ENCODE data around the gene ZNF491.
"Not testable (repeated sequence)": the region's sequence is repeated elsewhere in the genome, so short reads cannot be mapped to it uniquely, and the experiment has no call there.

The ZNF491 gene

GRCh38 chr19:11806354-11807098 is 8.2 kb downstream of the ZNF491 start:
- no peak for DNase-seq (ENCODE audit: low read depth)

DNA sequence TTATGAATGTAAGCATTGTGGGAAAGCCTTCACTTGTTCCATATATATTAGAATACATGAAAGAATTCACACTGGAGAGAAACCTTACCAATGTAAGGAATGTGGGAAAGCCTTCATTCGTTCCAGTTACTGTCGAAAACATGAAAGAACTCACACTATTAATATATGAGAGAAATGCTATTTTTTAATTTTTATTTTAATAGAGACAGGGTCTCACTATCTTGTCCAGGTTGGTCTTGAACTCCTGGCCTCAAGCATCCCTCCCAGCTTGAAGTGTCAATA is 8.7 kb downstream of the ZNF491 start:
- DNase-seq (ENCODE audit: low read depth) = no peak

GRCh38 chr19:11813703-11814028 is 15.3 kb downstream of the ZNF491 start:
- DNase-seq (ENCODE audit: low read depth) = no peak

DNA sequence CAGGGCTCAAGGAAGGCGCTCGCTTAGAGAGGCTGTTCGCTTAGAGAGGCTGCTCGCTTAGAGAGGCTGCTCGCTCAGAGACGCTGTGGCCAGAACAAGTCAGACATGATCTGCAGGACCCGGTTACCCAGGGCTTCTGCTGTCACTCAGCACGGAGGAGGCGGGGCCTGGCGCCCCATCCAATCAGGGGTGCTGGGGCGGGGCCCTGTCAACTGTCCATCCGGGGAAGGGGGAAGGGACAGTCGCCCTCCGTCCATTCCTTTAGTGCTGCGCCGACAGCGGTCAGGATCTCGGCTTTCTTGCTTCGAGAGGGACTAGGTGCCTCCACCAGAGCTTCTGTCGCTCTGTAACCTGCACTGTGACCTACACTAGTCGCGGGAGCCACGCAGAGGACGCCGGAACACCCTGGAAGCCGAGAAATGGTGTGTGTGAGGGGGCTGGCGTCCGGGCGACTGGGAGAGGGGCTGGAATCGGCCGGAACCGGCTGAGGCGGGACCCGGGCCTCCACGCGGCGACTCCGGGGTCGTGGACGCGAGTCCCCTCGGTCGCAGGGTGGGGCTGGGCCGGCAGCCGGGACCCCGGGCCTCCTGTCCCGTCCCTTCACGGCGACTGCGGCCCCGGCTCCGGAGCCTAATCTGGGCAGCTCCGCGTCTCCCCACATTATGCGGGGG is 15.8 kb downstream of the ZNF491 start, which contains the start of gene ZNF440:
TSS of gene ZNF440 (plus strand) at position 245 of the 671 bp plus-strand sequence. CDS start at position 420, 175 bp downstream.
- peak; percentile 94 for DNase-seq (ENCODE audit: low read depth)

DNA sequence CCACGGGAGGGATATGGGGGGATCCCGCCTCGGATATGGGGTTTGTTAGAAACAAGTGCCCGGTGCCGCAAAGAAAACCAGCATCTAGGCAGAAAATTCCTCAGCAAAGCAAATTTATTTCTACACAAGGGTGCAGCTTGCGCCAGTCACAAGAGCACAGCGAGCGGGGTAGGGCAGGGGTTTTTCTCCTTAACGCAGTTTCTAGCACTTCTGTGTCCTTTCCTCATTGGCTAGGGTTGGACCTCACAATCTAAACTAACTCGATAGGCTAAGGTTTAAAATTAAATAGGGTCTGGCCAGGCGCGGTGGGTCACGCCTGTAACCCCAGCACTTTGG is 16.3 kb downstream of the ZNF491 start:
- peak; percentile 33 for DNase-seq (ENCODE audit: low read depth)

- peak; percentile 51 for DNase-seq (ENCODE audit: low read depth)
Observed at GRCh38 chr19:11821474-11822109, 23.3 kb downstream of the ZNF491 start.

DNA sequence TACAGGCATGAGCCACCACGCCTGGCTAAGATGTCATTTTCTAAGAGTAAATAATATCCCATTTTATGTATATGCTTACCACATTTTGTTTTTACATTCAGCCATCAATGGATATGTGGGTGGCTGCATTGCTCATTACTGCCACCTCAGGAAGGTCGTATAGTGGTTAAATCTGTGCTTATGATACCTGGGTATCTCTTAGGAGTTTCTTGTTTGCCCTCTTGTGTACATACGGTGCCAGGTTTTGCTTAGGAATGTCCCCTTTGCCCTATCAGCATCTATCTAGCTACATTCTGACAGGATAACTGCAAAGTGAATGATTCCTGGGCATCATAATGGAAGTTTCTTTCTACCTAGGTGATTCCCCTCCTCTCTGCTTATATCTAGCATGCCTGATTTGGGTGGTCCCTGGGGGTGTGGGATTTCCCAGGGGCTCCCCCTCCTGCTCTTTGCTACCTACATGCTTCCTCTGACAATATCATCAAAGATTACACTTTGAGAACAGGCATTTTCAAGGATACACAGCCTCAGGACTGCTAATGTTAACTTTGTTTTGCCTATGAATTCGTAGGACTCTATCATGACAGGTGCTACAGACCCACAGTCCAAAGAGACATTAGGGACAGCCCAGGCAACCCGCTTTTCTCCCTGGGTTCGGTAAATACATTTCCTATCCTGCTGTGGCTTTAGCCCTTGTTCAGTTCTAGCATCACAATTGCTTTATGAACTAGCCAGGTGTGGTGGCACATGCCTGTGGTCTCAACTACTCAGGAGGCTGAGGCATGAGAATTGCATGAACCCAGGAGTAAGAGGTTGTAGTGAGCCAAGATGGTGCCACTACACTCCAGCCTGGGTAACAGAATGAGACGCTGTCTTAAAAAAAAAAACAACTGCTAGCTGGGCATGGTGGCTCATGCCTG is 30.9 kb downstream of the ZNF491 start:
- not testable (repeated sequence) for DNase-seq (ENCODE audit: low read depth)

DNA sequence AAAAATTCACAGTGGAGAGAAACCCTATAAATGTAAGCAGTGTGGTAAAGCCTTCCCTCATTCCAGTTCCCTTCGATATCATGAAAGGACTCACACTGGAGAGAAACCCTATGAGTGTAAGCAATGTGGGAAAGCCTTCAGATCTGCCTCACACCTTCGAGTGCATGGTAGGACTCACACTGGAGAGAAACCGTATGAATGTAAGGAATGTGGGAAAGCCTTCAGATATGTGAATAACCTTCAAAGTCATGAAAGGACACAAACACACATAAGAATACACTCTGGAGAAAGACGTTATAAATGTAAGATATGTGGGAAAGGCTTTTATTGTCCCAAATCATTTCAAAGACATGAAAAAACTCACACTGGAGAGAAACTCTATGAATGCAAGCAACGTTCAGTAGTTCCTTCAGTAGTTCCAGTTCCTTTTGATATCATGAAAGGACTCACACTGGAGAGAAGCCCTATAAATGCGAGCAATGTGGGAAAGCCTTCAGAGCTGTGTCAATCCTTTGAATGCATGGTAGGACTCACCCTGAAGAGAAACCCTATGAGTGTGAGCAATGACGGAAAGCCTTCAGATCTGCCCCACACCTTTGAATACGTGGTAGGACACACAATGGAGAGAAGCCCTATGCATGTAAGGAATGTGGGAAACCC is 34.1 kb downstream of the ZNF491 start:
- no peak for DNase-seq (ENCODE audit: low read depth)

- no peak for DNase-seq (ENCODE audit: low read depth)
Observed at GRCh38 chr19:11833541-11833940, 35.2 kb downstream of the ZNF491 start.

- not testable (repeated sequence) for DNase-seq (ENCODE audit: low read depth)
Observed at GRCh38 chr19:11835626-11836066, 37.3 kb downstream of the ZNF491 start.

DNA sequence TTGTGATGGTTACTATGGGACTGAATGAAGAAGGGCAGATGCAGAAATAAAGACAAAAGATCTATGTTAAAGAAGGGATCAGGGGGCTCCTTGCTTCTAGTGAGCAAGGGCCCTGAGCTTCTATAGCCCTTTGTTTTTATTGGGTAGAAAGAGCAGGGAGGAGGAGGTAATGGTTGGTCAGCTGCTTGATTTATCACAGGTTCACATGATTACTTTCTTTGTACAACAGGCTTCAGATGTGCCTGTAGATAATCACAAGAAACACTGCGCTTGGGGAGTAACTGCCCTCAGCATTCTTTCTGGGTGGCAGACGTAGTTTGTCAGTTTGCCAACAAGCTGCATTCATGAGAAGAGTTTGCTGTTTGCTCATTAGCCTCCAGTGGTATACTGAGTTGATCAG is 45.4 kb downstream of the ZNF491 start:
- DNase-seq (ENCODE audit: low read depth) = peak; percentile 22

DNA sequence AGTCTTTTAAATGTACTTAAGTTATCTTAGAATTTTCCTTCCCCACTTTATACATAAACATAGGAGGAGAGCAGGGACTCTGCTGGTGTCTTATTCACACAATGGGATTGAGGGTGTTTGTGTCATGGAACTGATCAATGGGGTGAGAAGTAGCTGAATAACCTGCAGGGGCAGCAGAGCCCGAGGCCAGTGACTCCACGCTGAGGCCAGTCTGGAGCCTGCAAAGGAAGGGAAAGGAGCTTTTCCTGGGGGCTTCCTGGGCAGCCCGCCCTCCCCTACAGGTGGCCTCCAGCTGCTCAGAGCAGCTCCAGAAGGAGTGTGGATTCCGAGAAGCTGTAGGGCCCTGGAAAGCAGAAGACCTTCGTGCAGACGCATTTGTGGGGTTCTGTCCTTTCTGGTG is 49.3 kb downstream of the ZNF491 start:
- not testable (repeated sequence) for DNase-seq (ENCODE audit: low read depth)

DNA sequence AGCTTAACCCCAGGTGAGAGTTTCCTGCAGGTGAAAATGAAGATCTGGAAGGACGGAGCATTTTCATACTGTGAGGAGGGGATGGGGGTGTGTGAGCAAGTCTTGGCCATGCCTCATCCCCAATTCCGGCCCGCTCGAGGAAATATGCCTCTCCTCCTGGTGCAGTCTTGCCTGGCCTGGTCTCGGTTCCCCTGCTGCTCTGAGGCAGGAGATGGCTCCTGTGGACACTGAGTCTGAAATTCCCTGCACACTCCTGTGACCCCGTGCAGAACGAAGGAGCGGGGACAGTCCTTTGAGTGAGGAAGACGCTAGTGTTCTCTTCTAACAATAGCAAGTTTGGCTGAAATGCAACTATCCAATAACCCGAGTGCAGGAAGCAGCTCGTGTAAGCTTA is 49.9 kb downstream of the ZNF491 start:
- DNase-seq (ENCODE audit: low read depth) = no peak

DNA sequence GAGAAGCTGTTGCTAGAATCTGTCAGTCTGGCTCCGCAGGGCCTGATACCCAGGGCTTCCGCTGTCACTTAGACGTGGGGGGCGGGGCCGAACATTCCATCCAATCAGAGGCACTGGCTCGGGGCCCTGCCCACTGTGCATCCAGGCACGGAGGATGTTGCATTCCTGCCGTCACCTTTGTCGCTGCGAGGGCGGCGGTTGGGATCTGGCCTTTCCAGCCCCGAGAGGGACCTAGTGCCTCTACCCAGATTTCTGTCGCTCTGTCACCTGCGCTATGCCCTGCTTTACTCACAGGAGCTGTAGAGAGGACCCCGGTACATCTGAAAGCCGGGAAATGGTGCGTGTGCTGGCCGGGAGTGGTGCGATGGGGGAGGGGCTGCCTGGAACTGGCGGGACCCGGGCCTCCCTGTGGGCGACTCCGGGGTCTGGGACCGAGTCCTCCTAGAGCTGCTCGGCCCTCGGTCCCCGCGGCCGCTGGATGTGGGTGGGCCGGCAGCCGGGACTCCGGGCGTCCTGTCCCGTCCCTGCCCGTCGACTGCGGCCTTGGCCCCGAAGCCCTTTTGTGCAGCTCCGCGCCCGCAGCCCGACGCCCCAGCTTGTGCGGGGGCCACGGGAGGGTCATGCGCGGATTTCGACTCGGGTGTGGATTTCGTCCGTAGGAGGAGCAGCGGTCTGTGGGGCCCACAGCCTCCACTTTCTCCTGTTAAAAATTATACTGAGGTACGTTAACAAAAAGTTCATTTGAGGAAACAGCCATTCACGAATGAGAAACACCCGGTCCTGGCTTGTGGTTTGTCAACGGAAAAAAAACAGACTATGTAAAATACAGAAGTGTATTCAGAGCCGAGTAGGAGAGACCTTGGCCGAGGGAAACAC is 50.5 kb downstream of the ZNF491 start, which contains the start of gene ZNF439:
TSS of gene ZNF439 (plus strand) at position 133 of the 876 bp plus-strand sequence. CDS start at position 275, 142 bp downstream.
- DNase-seq (ENCODE audit: low read depth) = peak; percentile 91

- DNase-seq (ENCODE audit: low read depth) = not testable (repeated sequence)
Observed at GRCh38 chr19:11850289-11850688, 52.0 kb downstream of the ZNF491 start.

GRCh38 chr19:11853358-11853757 is 55.0 kb downstream of the ZNF491 start:
- no peak for DNase-seq (ENCODE audit: low read depth)

DNA sequence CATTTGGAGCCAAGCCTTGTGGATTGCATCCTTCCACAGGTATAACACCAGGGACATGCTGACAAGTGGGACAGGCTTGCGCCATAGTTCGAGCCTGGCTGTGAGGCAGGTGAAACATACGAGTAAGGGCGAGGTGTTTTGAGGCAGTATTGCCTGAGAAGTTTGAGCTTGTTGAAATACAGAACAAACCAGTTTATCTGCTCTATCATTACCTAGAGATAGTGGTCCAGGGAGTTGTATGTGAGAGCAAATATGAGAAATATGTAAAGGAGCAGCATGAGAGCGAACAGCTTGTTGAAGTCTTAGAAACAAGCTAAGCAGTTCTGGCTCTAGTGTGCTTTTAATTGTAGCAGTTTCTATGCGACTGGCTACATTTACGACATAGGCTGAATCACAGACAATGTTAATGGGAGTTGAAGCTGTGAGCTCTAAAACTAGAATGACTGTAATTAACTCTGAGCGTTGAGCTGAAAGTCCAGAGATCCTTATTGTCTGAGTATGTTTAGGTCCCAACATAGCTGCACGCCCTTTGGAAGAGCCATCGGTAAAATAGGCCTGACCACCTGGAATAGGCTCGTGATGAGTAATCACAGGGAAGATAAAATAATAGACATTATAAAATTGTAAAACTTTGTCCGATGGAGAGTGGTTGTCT is 58.4 kb downstream of the ZNF491 start:
- DNase-seq (ENCODE audit: low read depth) = no peak
